AG04450 (cell line): ENCODE results near the gene EDA. TPM values are rescaled to one million over a fixed set of nuclear protein-coding genes. Genes with fewer than 3 reads are reported as not detected.

Experiments used
- CTCF ChIA-PET: fragments of 300-600, 350-600 bp; formaldehyde crosslinking; extraction: SDS; loops from one replicate; lab custom pipeline; 2022; ENCODE audit warnings: antibody characterized with exemption, inconsistent platforms; lab: Charles Lee
- POLR2A ChIA-PET: fragments of 350-600 bp; formaldehyde crosslinking; extraction: SDS; loops from one replicate; lab custom pipeline; 2021; ENCODE audit warnings: antibody characterized with exemption, inconsistent platforms; lab: Yijun Ruan, JAX
- DNase-seq: peaks from one replicate; pipeline ENCODE4 v3.0.0-alpha.2; 2011; ENCODE audit warnings: low read depth, low spot score
- H3K27ac ChIP-seq: one replicate; pipeline ENCODE4 v1.5.1; 2012; ENCODE audit warnings: low read depth, low read length, control low read depth
- H3K27me3 ChIP-seq: one replicate; pipeline ENCODE4 v1.6.0; 2012; ENCODE audit warnings: low read length; ENCODE audit not compliant: control insufficient read depth, insufficient read depth
- H3K4me3 ChIP-seq: 2 replicates; pipeline ENCODE4 v1.5.1; 2011; ENCODE audit warnings: mild to moderate bottlenecking, low read depth, low read length, control low read depth
- H3K9me3 ChIP-seq: 2 replicates; pipeline ENCODE4 v1.5.1; 2012; ENCODE audit warnings: low read length; ENCODE audit not compliant: control insufficient read depth, insufficient read depth
- polyA plus RNA-seq: library from polyadenylated mRNA; depleted of rRNA; stranded (reverse); fragments of >200 nt; gene quantifications from 2 replicates; pipeline ENCODE4 v1.2.3, GENCODE V29; 2011
- TF ChIP-seq, protein P1 (sequence below): IDR thresholded peaks from 2 replicates; pipeline ENCODE4 v1.5.1; 2011; ENCODE audit warnings: low read depth, low read length, control low read depth, inconsistent platforms

EDA gene
- polyA plus RNA-seq, 1 experiment: 0.02 TPM

DNA sequence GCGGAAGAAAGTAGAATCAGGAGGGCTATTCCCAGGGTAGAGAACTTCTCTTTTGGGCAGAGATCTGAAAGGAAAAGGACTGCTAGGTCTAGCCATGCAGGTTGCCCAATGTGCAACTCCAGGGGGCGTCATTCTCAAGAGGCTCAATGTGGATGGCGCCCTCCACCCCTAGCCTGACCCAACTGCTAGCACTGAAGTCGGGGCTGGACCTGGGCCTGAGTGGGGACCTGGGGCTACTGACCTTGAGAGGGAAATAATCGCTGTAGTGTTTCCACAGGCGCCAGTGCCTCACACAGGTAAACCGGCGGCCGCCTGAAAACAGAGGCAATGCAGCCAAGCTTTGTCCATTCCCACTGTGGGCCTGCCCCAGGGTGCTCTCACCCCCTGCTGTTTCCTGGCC is 427.8 kb downstream of the EDA start:
- Histone ChIP-seq H3K4me3 (no peak overlapping the region), H3K9me3 (no peaks in the 10 kb centered on the region), H3K27me3 (no peaks in the 10 kb centered on the region), H3K27ac (no peak overlapping the region)
- POLR2A ChIA-PET: no interaction called here
- no peak for DNase-seq
- CTCF ChIA-PET: interaction anchor here (0.5 to 1.6 kb wide), 2 partner anchors 10 to 244 kb away, joined by 3 to 4 read pairs; no protein-coding TSS in a partner anchor
- TF ChIP-seq, protein P1, sequence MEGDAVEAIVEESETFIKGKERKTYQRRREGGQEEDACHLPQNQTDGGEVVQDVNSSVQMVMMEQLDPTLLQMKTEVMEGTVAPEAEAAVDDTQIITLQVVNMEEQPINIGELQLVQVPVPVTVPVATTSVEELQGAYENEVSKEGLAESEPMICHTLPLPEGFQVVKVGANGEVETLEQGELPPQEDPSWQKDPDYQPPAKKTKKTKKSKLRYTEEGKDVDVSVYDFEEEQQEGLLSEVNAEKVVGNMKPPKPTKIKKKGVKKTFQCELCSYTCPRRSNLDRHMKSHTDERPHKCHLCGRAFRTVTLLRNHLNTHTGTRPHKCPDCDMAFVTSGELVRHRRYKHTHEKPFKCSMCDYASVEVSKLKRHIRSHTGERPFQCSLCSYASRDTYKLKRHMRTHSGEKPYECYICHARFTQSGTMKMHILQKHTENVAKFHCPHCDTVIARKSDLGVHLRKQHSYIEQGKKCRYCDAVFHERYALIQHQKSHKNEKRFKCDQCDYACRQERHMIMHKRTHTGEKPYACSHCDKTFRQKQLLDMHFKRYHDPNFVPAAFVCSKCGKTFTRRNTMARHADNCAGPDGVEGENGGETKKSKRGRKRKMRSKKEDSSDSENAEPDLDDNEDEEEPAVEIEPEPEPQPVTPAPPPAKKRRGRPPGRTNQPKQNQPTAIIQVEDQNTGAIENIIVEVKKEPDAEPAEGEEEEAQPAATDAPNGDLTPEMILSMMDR: no peak

- TF ChIP-seq, protein P1: no peak
- DNase-seq: no peak
- H3K27ac ChIP-seq: no peak overlapping the region
- H3K27me3 ChIP-seq: no peaks in the 10 kb centered on the region
- ChIA-PET CTCF (no interaction called here), POLR2A (no interaction called here)
- no peaks in the 10 kb centered on the region for H3K9me3 ChIP-seq
- no peak overlapping the region for H3K4me3 ChIP-seq
Measured at GRCh38 chrX:70044541-70045245, 428.8 kb downstream of the EDA start.

- CTCF ChIA-PET: no interaction called here
Measured at GRCh38 chrX:70046978-70047377, 431.1 kb downstream of the EDA start.

DNA sequence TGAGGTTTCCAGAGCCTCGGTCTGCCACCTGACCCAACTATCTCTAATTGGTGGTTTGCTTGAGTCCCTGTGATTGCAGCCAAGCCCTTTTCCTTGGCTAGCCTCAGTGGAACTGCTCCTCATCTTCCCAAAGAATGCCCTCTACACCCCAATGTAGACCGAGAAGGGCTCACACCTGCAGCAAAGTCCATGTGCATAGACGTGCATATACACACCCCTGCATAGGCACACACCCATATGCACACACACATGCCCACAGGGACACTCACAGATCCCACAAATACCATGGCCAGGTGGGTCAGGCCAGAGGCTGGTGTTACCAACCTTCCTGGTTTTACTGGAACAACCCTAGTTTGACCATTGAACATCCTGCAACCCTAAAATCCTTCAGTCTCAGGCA is 433.5 kb downstream of the EDA start:
- no peaks in the 10 kb centered on the region for H3K27me3 ChIP-seq
- TF ChIP-seq, protein P1: no peak
- H3K4me3 ChIP-seq: no peak overlapping the region
- POLR2A ChIA-PET: no interaction called here
- no peaks in the 10 kb centered on the region for H3K9me3 ChIP-seq
- H3K27ac ChIP-seq: no peak overlapping the region
- CTCF ChIA-PET: no interaction called here
- no peak for DNase-seq

More at GRCh38 chrX:70046978-70047377, 431.1 kb downstream of the EDA start:
- DNase-seq: no peak
- POLR2A ChIA-PET: no interaction called here
- H3K27me3 ChIP-seq: no peaks in the 10 kb centered on the region
- TF ChIP-seq, protein P1: no peak
- H3K9me3 ChIP-seq: no peaks in the 10 kb centered on the region
- H3K4me3 ChIP-seq: no peak overlapping the region
- H3K27ac ChIP-seq: no peak overlapping the region

DNA sequence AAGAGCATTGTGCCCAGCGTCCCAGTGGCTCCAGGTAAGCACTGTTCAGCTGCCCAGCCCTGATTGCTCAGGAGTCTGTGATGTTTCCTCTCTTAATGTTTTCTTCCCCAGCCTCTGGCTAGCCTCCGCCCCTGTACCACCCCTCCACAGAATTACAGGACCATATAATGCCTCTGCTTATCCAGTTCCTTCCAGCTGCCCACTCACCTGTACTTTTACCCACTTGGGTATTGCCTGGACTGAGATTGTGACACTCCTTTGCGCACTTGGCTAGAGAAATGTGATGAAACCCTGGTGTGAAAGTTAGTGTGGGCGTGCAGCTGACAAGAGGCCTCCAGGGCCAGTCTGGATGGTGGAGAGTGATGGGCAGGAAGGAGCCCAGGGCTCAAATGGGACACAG is 434.0 kb downstream of the EDA start, which contains the start of gene AWAT2:
TSS of gene AWAT2 (minus strand) at position 14 of the 400 bp plus-strand sequence. CDS start at position 8, 6 bp downstream.
- POLR2A ChIA-PET: no interaction called here
- Histone ChIP-seq H3K27ac (no peak within 1 kb of the TSS), H3K9me3 (no peaks in the 10 kb centered on the region), H3K4me3 (no peak within 1 kb of the TSS), H3K27me3 (no peaks in the 10 kb centered on the region)
- DNase-seq: no peak
- TF ChIP-seq, protein P1: no peak
- CTCF ChIA-PET: no interaction called here
